Tibial nerve (tissue), 4 donors: ENCODE data around the gene KCNN4. TPM values are rescaled to one million over a fixed set of nuclear protein-coding genes. Genes with fewer than 3 reads are reported as not detected.
"Not testable (repeated sequence)": the region's sequence is repeated elsewhere in the genome, so short reads cannot be mapped to it uniquely, and the experiment has no call there.

Experiments used
- DNase-seq, 2 donors: peaks; one replicate each; pipeline ENCODE4 v3.0.0-alpha.2; 2019; ENCODE audit warnings: low spot score in 2 of 2
- H3K27ac ChIP-seq, 4 donors: fragments of 200-600 bp; sonication (generic) in 3 of 4; one replicate each; pipeline ENCODE4 v1.5.1; 2017 to 2019; ENCODE audit warnings: mild to moderate bottlenecking in 1 of 4
- H3K27me3 ChIP-seq, 2 donors: fragments of 200-600 bp; sonication (generic) in 1 of 2; one replicate each; pipeline versions ENCODE4 v1.5.1 to v1.6.0; 2017 to 2019
- H3K36me3 ChIP-seq, 3 donors: fragments of 200-600 bp; sonication (generic); one replicate each; pipeline ENCODE4 v1.5.1; 2018 to 2019
- H3K4me1 ChIP-seq, 4 donors: fragments of 200-600 bp; sonication (generic) in 3 of 4; one replicate each; pipeline ENCODE4 v1.5.1; 2017 to 2019
- H3K4me3 ChIP-seq, 4 donors: fragments of 200-600 bp; sonication (generic) in 3 of 4; one replicate each; pipeline ENCODE4 v1.5.1; 2017 to 2019; ENCODE audit warnings: mild to moderate bottlenecking in 1 of 4, moderate library complexity in 1 of 4
- H3K9me3 ChIP-seq, 4 donors: fragments of 200-600 bp; sonication (generic) in 3 of 4; one replicate each; pipeline ENCODE4 v1.5.1; 2017 to 2019
- EP300 ChIP-seq, 2 donors: sonication (generic); formaldehyde crosslinking; IDR thresholded peaks; one replicate each; pipeline ENCODE4 v1.6.1; 2017; ENCODE audit warnings: antibody characterized with exemption in 2 of 2, mild to moderate bottlenecking in 1 of 2
- POLR2A ChIP-seq, 2 donors: fragments of 450-650 bp; IDR thresholded peaks; one replicate each; pipeline ENCODE4 v1.6.1; 2017; ENCODE audit warnings: antibody characterized with exemption in 2 of 2, mild to moderate bottlenecking in 2 of 2, moderate library complexity in 2 of 2
- WGBS, 2 donors: methylation state at CpG; one replicate each; pipeline ENCODE4 v1.1.5; 2018; 5-methylcytosine and 5-hydroxymethylcytosine counted together
- total RNA-seq, 4 donors: library from RNA; depleted of rRNA; stranded (reverse); fragments of >200 nt; gene quantifications; one replicate each; pipeline ENCODE4 v1.1.0, GENCODE V29; 2016
- TF ChIP-seq, protein P1 (sequence below), 5 experiments: fragments of 200-600 bp in 3 of 5; fragments of 450-650 bp in 2 of 5; sonication (generic) in 3 of 5; IDR thresholded peaks; one replicate each; pipeline ENCODE4 v1.5.1; 2016 to 2019; ENCODE audit warnings: antibody characterized with exemption in 5 of 5, mild to moderate bottlenecking in 3 of 5, moderate library complexity in 2 of 5

The KCNN4 gene
- total RNA-seq, 4 donors from 2014 or later, result 4.6 to 18.3 (median 6.8) TPM

DNA sequence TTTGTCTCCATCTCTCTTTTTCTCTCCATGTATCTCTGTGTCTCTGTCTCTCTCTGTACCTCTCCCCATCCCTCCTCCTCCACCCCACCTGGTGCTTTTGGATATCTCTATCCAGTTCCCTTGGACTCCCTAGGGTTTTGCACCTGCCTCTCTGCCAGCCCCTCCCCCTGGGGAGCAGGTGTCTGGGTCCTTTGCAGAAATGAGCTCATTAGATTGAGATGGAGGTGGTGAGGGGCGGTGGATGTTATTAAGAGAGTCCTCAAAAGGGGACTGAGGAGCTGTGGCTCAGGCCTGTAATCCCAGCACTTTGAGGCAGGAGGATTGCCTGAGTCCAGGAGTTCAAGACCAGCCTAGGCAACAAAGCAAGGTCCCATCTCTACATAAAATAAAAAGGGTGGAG is 2.1 kb downstream of the KCNN4 start:
- H3K36me3 ChIP-seq, result no peaks in the 10 kb centered on the region
- H3K27me3 ChIP-seq, result peaks cover 0 to 18% of the 10 kb centered on the region in 2 donors
- no peak for DNase-seq
- WGBS, 2 donors, result 80 to 90% methylated on average over 1 of the region's 1 CpG
- no peak overlapping the region for H3K4me3 ChIP-seq
- no peaks in the 10 kb centered on the region for H3K9me3 ChIP-seq
- H3K4me1 ChIP-seq, result peaks cover 0 to 50% (median 28%) of the 10 kb centered on the region in 4 donors
- peak overlapping the region in 3 of 4 donors; percentile 1 to 78 (median 43) for H3K27ac ChIP-seq
- TF ChIP-seq, protein P1, sequence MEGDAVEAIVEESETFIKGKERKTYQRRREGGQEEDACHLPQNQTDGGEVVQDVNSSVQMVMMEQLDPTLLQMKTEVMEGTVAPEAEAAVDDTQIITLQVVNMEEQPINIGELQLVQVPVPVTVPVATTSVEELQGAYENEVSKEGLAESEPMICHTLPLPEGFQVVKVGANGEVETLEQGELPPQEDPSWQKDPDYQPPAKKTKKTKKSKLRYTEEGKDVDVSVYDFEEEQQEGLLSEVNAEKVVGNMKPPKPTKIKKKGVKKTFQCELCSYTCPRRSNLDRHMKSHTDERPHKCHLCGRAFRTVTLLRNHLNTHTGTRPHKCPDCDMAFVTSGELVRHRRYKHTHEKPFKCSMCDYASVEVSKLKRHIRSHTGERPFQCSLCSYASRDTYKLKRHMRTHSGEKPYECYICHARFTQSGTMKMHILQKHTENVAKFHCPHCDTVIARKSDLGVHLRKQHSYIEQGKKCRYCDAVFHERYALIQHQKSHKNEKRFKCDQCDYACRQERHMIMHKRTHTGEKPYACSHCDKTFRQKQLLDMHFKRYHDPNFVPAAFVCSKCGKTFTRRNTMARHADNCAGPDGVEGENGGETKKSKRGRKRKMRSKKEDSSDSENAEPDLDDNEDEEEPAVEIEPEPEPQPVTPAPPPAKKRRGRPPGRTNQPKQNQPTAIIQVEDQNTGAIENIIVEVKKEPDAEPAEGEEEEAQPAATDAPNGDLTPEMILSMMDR (IDR thresholded peaks at IDR 0.05), result no peak
- TF ChIP-seq EP300 (IDR thresholded peaks at IDR 0.05) (no peak), POLR2A (IDR thresholded peaks at IDR 0.05) (no peak)

DNA sequence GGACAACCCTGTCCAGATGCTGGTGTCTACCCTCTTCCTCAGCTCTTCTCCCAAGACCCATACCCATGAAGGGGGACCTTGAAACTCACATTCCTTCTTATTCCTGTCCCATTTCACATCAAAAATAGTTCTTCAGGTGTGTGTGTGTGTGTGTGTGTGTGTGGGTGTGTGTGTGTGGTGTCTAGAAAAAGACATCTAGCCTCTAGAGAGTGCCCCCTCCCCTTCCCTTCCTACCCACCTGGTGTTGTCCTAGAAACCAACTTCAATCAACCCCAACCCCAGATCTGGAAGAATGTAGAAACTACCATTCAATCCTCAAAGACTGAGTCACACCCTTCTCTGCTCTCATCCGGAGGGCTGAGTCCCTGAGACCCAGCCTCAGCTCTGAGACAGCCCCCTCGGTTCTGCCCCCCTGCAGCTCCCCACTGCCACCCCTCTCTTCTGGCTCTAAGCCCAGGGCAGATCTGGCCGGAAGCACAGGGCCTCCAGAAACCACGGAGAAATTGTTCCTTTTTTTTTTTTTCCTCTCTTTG is 3.5 kb downstream of the KCNN4 start:
- Histone ChIP-seq H3K27me3 (peaks cover 0 to 18% of the 10 kb centered on the region in 2 donors), H3K27ac (peak overlapping the region in 3 of 4 donors; percentile 8 to 64 (median 47)), H3K4me3 (no peak overlapping the region), H3K9me3 (no peaks in the 10 kb centered on the region), H3K4me1 (peaks cover 0 to 50% (median 28%) of the 10 kb centered on the region in 4 donors), H3K36me3 (no peaks in the 10 kb centered on the region)
- no peak for DNase-seq
- TF ChIP-seq, protein P1 (IDR thresholded peaks at IDR 0.05), result no peak
- TF ChIP-seq EP300 (IDR thresholded peaks at IDR 0.05) (no peak), POLR2A (IDR thresholded peaks at IDR 0.05) (no peak)
- WGBS, 2 donors, result 3% methylated on average over 4 of the region's 4 CpGs

DNA sequence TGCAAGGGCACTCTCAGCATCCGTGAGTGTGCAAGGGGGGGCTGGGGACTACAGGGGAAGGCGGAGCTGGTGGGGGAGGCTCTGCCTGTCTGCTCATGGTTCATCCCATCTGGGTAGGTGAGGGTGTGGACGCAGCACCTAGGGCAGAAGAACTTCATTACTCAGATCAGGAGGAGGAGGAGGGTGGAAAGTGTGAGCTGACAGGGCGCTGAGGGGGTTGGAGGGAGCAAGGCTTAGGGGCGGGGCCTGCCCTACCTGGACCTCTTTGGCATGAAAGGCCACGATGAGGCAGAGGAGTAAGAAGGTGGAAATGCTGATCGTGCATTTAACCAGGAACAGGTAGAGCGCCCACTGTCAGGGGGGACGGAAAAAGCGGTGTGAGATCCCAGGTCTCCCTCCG is 4.5 kb downstream of the KCNN4 start:
- no peak overlapping the region for H3K4me3 ChIP-seq
- peaks cover 0 to 50% (median 28%) of the 10 kb centered on the region in 4 donors for H3K4me1 ChIP-seq
- H3K27ac ChIP-seq, result no peak overlapping the region
- peaks cover 0 to 18% of the 10 kb centered on the region in 2 donors for H3K27me3 ChIP-seq
- 74 to 77% methylated on average over 11 of the region's 11 CpGs for WGBS, 2 donors
- DNase-seq, result no peak
- no peaks in the 10 kb centered on the region for H3K36me3 ChIP-seq
- TF ChIP-seq EP300 (IDR thresholded peaks at IDR 0.05) (no peak), POLR2A (IDR thresholded peaks at IDR 0.05) (no peak)
- TF ChIP-seq, protein P1 (IDR thresholded peaks at IDR 0.05), result no peak
- no peaks in the 10 kb centered on the region for H3K9me3 ChIP-seq

DNA sequence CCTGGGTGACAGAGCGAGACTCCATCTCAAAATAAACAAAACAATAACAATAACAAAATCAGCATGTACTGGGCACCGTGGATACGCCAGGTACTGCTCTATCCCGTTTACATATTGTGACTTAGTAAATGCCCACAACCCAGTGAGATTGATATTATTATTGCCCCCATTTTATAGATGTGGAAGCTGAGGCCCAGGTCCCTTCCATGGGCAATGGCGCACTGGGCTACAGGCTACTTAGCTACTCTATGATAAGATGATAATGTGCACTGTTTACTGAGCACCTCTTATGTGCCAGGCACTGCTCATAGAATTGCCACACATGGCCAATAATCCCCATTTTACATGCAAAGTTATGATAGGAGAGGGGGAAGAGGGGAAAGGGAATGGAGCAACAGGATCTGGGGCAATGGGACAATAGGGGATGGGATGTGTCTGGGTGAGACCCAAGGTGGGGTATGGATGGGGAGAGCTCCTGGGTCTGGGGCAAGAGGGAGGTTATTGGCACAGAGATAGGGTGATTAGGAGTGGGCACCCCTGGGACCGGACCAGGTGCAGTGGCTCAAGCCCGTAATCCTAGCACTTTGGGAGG is 5.4 kb downstream of the KCNN4 start:
- H3K4me3 ChIP-seq, result no peak overlapping the region
- peaks cover 0 to 50% (median 25%) of the 10 kb centered on the region in 4 donors for H3K4me1 ChIP-seq
- TF ChIP-seq EP300 (IDR thresholded peaks at IDR 0.05) (no peak), POLR2A (IDR thresholded peaks at IDR 0.05) (no peak)
- TF ChIP-seq, protein P1 (IDR thresholded peaks at IDR 0.05), result no peak
- DNase-seq, result no peak
- H3K9me3 ChIP-seq, result no peaks in the 10 kb centered on the region
- H3K27ac ChIP-seq, result no peak overlapping the region
- H3K27me3 ChIP-seq, result peaks cover 0 to 18% of the 10 kb centered on the region in 2 donors
- no peaks in the 10 kb centered on the region for H3K36me3 ChIP-seq
- WGBS, 2 donors, result 95% methylated on average over 7 of the region's 7 CpGs

DNA sequence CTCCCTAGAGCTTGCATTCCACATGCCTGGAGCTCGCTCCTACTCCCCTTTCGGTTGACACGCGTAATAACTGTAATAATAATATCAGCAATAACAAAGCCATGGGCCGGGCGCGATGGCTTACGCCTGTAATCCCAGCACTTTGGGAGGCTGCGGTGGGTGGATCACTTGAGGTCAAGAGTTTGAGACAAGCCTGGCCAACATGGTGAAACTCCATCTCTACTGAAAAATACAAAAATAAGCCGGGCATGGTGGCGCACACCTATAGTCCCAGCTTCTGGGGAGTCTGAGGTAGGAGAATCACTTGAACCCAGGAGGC is 5.9 kb downstream of the KCNN4 start:
- peaks cover 0 to 48% (median 24%) of the 10 kb centered on the region in 4 donors for H3K4me1 ChIP-seq
- not testable (repeated sequence) for H3K9me3 ChIP-seq, DNase-seq, H3K36me3 ChIP-seq
- peaks cover 0 to 18% of the 10 kb centered on the region in 2 donors for H3K27me3 ChIP-seq
- WGBS, 2 donors, result 49 to 50% methylated on average over 11 of the region's 11 CpGs
- H3K27ac ChIP-seq, result peak overlapping the region in 1 of 4 donors; percentile 35
- peak overlapping the region in 1 of 4 donors; percentile 27 for H3K4me3 ChIP-seq
